ENCODE measurements around the gene GDF3. TPM values are rescaled to one million over a fixed set of nuclear protein-coding genes. Genes with fewer than 3 reads are reported as not detected.

The GDF3 gene
- total and polyA plus RNA-seq, 7 donors = 0.04 to 0.37 (median 0.17) TPM; not detected in 3

GRCh38 chr12:7723926-7724325 lies 28.4 kb upstream of the GDF3 start:
- H3K27me3 ChIP-seq (ENCODE audit: insufficient read depth in 3 of 3, low read length in 2 of 3) = no peaks in the 10 kb centered on the region
- WGBS, 3 donors = 17 to 48% (median 37%) methylated on average over 3 of the region's 3 CpGs
- H3K9me3 ChIP-seq = no peaks in the 10 kb centered on the region
- H3K36me3 ChIP-seq (ENCODE audit: insufficient read depth in 1 of 2, low read depth in 1 of 2) = no peaks in the 10 kb centered on the region
- no peak overlapping the region for H3K27ac ChIP-seq
- TF ChIP-seq CTCF (IDR thresholded peaks at IDR 0.05) = no peak
- intact Hi-C loops (cut with DNase I) = no loop called here
- H3K4me1 ChIP-seq = no peaks in the 10 kb centered on the region
- DNase-seq (no peak), ATAC-seq (no peak)
- H3K4me3 ChIP-seq = no peak overlapping the region

- ATAC-seq (no peak), DNase-seq (no peak)
- Histone ChIP-seq H3K4me1 (no peaks in the 10 kb centered on the region), H3K36me3 (ENCODE audit: insufficient read depth in 1 of 2, low read depth in 1 of 2) (no peaks in the 10 kb centered on the region), H3K9me3 (no peaks in the 10 kb centered on the region), H3K4me3 (no peak overlapping the region), H3K27ac (no peak overlapping the region), H3K27me3 (ENCODE audit: insufficient read depth in 3 of 3, low read length in 2 of 3) (no peaks in the 10 kb centered on the region)
- intact Hi-C loops (cut with DNase I) = no loop called here
- no peak for TF ChIP-seq CTCF (IDR thresholded peaks at IDR 0.05)
- 64 to 66% (median 64%) methylated on average over 15 of the region's 15 CpGs for WGBS, 3 donors
These were observed 24.6 kb upstream of the GDF3 start for GRCh38 chr12:7719946-7720730.

- H3K27ac ChIP-seq = no peak overlapping the region
- DNase-seq = no peak
- no peak for TF ChIP-seq CTCF (IDR thresholded peaks at IDR 0.05)
- H3K4me1 ChIP-seq = no peaks in the 10 kb centered on the region
- H3K9me3 ChIP-seq = no peaks in the 10 kb centered on the region
- no peaks in the 10 kb centered on the region for H3K36me3 ChIP-seq (ENCODE audit: insufficient read depth in 1 of 2, low read depth in 1 of 2)
- H3K4me3 ChIP-seq = no peak overlapping the region
- WGBS, 3 donors = 11 to 18% (median 15%) methylated on average over 5 of the region's 5 CpGs
- H3K27me3 ChIP-seq (ENCODE audit: insufficient read depth in 3 of 3, low read length in 2 of 3) = no peaks in the 10 kb centered on the region
- intact Hi-C loops (cut with DNase I) = no loop called here
- no peak for ATAC-seq
These were observed 20.8 kb upstream of the GDF3 start for GRCh38 chr12:7716381-7716780.

GRCh38 chr12:7712841-7713442 lies 17.4 kb upstream of the GDF3 start:
- Histone ChIP-seq H3K27me3 (ENCODE audit: insufficient read depth in 3 of 3, low read length in 2 of 3) (no peaks in the 10 kb centered on the region), H3K36me3 (ENCODE audit: insufficient read depth in 1 of 2, low read depth in 1 of 2) (no peaks in the 10 kb centered on the region), H3K4me3 (no peak overlapping the region), H3K9me3 (no peaks in the 10 kb centered on the region), H3K4me1 (no peaks in the 10 kb centered on the region), H3K27ac (no peak overlapping the region)
- ATAC-seq (no peak), DNase-seq (no peak)
- intact Hi-C loops (cut with DNase I) = no loop called here
- no peak for TF ChIP-seq CTCF (IDR thresholded peaks at IDR 0.05)
- 89 to 91% (median 90%) methylated on average over 28 of the region's 28 CpGs for WGBS, 3 donors

Data from psoas muscle (tissue), 8 donors.